SHP77 (cell line): ENCODE data around the gene PLEKHH1.
A peak's percentile ranks its signal among the peaks of the same experiment; 100 is the strongest.

Experiments
- DNase-seq, 2 experiments: peaks; one replicate each; lab custom pipeline; 2025; lab: John Stamatoyannopoulos, UW

Gene PLEKHH1

DNA sequence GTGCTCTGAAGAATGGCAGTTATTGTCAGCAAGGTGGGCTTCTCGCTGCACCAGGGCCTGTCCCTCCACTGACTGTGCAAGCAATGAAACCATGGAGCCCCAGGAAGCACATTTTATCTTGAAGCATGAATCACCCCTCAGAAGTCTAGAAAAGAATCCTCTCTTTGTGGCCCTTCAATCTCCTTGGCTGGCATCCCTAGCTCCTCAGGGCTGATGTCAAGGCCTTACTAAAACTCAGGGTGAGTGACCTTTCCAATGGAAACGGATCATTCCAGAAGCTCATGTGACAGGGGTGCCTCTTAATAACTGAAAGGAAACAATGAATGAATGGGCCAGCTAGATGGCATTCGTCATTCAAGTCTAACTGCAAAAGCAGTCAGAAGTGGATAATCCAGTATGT, 22.3 kb upstream of the PLEKHH1 start:
- DNase-seq, result no peak

DNA sequence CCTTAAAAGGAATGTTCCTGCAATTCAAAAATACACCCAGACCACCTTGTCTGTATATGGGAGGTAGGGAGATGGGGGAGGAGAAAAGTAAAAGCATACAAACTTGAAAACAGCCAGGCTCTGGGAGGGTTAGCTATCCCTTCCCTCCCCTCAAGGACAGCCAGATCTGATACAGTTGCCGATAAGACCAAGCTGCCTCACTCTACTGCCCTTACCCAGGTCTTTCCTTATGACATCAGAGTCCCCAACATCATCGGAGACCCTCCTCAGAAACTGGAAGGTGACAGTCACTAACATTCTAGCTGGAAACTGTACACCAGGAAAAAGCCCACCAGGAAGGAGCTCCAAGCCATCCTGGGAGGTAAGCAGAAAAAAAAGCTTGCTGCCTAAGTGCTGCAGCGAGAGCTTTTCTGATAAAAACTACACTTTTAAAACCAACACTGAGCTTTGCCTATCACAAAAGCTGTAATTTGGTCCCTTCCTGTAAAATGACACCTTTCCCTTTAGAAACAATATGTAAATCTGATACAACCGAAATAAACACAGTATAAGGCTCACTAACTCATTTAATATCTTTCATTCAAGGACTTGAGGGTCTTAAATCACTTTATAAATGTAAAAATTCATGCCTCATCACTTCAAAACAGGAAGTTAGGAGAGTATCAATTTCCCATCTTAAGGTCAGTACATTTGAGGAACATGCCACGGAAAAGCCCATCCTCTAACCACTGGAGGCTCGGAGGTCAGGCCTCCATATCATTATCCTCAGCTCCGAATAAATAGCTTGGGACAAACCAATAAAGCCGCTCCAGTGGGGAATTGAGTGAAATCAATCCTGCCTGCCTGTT, 20.4 kb upstream of the PLEKHH1 start:
- no peak for DNase-seq

DNA sequence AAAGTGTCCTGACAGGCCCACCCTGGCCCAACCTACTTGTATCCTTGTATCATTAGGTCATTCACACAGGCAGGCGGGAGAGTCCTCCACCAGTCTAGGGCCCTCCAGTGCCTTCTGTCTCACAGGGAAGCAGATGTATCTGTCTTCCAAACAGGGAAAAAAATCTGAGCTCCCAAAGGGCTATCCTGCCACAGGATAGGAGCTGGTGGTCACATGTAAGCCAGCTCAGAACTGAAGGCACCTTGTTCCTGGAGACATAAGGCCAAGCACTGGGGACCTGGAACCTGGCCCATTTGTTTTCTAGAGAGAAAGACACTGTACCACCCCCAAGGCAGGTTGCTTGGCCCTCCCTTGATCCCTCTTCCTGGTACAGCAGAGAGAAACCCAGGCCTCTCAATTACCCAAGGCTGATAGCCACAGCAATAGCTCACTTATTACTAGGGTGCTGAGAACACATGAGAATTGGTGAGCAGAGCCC, 19.4 kb upstream of the PLEKHH1 start:
- no peak for DNase-seq

DNA sequence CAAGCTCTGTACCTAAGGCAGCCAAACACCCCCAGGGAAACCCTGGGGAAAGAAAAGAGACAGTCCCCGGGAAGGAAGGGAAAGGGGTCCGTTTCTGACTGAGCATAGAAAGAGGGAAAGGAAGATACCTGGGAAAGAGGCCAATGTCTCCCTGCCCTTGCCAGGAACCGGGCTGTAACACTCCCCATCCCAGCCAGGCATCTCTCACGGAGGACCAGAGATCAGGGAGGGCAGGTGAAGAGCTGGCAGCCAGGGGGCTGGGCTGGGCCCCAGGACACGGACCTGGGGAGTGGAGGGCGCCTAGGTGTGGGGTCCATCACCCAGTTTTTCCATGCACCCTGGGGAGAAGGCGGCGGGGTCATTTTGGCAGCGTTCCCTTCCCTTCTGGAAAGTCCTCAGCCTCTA, 18.9 kb upstream of the PLEKHH1 start:
- no peak for DNase-seq

DNA sequence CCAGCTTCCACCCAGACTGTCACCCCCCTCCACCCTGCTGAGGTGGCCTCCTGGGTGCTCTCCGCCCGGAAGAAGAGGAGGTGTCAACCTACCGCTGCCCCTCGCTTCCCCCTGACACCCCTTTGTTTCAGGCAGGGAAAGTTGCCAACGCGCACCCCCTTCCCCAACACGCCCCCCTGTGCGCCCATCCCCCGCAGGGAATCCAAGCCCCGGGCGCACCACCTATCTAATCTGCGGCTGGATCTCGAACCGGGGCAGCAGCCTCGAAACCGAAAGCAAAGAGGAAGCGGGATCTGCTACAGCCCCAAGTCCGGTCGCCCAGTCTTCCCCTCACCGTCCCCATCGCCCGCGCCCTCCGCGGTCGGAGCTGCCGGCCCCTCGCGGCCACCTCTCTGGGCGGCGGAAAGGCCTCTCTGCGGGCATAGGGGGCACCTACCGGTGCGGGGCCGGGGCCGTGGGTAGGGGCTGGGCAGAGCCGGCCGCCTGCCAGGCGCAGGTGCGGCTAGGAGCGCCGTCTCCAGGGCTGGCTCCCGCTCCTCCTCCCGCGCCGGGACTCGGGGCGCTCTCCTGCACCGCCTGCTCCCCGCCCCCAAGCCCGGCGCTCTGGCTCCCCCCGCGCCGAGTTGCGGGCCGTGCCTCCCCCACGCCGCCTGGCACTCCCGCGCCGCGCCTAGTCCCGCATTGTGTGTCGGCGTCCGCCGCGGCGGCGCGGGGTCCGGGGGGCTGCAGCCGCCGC, 18.3 kb upstream of the PLEKHH1 start:
- DNase-seq, result no peak

DNA sequence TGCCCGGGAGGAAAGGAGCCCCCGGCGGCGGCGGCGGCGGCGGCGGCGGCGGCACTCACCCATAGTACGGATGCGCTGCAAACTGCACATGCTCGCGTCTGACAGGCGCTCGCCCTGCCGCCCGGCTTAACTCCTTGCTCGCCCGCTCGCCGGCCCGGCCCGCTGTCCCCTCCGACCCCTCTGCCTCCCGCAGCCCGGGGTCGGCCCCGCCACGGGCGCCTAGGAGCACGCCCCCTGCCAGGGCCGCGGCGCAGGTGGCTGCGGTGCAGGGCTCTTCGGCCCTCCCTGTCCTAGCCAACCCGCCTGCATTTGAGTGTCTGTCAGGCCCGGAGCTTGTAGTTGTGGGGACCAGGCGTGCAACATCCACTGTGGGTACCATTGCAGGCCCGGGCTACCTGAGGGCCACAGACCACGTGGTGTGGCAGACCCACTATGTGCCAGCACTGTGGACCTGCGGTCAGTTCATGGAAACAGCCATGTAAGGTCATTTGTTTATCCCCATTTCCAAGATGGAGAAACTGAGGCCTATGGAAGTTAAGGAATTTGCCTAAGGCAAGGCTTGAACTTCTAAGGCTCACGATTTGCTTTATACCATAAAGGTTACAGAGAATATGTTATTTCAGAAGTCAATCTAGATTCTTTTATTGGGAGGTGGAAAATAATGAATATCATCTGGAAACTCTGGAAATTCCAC, 17.6 kb upstream of the PLEKHH1 start:
- DNase-seq, result no peak

DNA sequence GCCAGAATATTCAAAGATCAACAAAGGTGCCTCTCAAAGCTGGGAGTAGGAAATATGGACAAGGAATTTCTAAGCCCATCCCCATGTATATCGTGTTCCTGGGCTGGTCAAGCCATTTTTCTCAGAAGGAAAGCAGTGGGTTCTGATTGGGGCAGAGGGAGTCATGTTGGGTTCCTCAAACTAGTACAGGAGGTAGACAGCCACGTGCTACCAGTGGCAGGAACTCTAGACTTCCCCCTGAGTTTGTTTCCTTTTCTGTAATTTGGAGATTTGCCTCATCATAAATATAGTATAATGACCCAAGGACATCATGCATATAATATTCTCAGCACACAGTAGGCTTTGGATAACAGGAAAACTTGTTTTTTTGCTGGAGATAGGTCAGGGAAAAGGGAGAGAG, 16.4 kb upstream of the PLEKHH1 start:
- DNase-seq, result no peak

DNA sequence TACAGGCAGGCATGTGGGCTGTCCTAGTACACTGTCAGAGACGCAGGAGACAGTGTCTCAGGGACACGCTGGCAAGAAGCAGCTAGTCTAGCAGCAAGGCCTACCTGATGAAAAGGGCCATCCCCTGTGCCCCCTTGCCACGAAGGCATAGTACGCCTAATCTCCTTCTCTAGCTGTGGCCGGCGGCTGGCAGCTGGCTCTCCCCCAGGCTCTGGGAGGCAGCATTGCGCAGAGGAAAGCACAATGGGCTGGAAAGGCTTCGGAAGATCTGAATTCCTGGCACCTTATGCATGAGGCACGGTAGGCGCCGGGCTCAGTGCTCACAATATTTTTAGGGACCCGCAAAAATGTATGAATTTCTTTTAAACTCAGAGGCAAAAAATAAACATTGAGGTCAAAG, 16.0 kb upstream of the PLEKHH1 start:
- peak in 1 of 2 experiments; percentile 40 for DNase-seq

DNA sequence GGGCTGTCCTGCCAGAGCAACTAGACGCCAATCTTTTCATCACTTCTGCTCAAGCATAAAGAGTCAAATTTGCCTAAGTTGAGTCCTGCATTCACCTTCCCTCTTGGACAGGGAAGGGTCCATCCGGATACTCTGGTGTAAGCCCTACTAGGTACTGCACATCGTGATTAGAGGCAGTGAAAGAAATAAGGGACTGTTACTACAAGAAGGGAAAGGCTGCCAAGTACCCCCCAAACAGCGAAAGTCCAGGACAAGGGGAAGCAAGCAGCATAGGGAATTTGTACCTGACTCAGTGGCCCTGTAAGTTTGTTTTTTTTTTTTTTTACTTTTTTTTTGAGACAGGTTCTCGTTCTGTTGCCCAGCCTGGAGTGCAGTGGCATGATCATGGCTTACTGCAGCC, 13.7 kb upstream of the PLEKHH1 start:
- DNase-seq, result no peak

DNA sequence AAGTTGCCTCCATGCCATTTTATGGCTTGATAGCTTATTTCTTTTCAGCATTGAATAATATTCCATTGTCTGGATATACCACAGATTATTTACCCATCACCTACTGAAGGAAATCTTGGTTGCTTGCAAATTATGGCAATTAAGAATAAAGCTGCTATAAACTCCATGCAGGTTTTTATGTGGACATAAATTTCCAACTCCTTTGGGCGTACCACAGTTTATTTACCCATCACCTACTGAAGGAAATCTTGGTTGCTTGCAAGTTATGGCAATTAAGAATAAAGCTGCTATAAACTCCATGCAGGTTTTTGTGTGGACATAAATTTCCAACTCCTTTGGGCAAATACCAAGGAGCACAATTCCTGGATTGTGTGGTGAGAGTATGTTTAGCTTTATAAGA, 12.6 kb upstream of the PLEKHH1 start:
- DNase-seq, result no peak

DNA sequence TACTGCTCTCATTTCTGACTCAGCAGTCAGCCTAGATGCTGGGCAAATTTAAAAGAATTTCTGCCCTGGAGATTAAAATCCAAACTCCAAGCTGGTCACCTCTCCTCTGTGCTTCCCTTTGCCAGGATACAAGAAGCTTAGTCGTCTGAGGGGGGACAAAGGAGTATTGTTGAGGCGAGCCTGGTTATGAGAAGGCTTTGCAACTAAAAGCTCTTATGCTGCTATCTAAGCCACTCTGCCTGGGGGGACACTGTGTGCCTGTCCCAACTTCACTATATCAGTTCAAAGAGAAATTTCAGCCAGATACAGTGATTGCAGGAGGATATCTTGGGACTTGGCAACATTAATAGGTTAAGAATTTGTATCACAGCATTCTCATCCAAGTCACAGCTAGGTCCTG, 10.8 kb upstream of the PLEKHH1 start:
- DNase-seq, result no peak

DNA sequence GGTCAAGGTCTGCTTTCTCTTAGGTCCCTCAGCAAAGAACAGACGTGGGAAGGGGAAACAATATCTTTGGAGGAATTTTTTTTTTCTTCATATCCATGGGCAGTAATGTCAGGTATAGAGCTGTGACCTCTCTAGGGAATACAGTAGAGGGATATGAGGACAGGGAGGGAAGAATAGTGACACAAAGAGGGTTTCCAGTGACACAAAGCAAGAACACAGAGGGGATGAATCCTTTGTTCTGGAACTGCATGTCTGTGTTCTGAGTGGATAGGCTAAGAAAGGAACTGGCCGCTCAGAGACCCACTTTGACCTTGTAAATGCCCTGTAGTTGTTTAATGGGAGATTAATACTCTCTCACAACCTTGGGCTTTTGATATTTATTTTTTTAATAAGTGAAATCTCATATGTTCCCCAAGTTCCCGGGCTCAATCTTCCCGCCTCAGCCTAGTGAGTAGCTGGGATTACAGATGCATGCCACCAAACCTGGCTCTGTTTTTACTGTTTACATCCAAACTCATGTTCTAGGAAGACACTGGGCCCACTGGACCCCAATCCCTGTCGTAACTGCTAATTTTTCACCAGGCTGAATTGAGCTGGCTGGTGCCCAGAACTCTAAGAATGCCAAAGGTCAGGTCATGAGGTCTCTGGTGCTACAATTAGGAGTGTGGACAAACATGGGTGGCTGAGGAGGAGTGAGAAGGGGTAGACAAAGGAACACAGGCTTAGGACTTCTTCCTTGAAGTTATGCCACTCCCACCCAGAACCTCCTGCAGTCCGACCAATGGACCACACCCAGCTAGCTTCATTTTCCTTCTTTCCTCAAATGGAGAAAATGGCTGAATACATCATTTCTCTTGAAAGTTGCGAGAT, 9.1 kb upstream of the PLEKHH1 start:
- no peak for DNase-seq

DNA sequence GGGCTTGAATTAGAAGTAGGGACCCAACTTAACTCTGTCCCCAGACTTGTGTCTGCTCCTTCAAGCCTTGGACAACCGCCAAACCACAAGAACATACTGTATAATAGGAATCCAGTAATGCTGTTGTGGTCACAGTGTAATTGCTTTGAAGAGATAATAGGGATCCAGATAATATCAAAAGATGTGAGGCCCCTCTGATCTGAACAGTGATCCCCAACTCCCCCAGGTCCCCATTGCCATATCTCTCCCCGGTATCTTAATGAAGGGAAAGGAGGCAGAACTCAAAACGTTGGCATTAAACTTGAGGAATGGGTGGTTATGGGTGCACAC, 8.5 kb upstream of the PLEKHH1 start:
- DNase-seq, result no peak

DNA sequence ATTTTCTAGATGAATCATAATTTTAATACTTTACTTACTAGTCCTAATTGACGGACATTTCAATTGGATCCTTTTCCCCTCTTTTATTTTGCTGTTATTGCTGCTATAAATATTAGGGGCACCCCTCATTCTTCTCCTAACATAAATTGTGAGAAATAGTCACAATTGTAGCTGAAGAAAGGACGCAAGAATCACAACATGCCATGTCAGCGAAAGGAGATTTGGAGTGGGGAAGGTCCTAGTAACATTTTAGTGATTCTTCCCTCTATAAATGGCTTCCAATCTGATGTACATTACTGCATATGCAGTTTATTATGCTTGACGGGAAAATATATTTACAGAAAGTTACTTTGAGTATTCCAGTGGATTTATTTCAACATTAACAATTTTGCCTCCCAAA, 7.7 kb upstream of the PLEKHH1 start:
- DNase-seq, result no peak

DNA sequence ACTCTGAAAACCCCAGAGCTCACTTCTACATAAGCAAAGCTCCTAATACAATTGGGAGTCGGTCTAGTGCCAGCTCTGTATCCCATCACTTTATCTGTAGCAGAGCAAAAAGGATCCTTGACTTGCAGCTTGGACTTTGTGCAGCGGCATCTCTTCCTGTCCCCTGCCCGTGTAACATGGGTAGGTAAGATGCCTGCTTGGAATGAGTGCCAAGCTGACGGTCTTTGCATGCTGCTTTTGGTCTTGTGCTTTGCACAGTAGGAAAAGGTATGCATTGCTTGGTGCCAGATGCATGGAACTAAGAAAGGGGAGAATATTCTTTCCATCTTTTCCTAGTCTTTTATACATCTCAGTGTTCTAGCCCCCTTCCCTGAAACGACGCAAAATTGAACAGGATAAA, 6.9 kb upstream of the PLEKHH1 start:
- DNase-seq, result no peak

DNA sequence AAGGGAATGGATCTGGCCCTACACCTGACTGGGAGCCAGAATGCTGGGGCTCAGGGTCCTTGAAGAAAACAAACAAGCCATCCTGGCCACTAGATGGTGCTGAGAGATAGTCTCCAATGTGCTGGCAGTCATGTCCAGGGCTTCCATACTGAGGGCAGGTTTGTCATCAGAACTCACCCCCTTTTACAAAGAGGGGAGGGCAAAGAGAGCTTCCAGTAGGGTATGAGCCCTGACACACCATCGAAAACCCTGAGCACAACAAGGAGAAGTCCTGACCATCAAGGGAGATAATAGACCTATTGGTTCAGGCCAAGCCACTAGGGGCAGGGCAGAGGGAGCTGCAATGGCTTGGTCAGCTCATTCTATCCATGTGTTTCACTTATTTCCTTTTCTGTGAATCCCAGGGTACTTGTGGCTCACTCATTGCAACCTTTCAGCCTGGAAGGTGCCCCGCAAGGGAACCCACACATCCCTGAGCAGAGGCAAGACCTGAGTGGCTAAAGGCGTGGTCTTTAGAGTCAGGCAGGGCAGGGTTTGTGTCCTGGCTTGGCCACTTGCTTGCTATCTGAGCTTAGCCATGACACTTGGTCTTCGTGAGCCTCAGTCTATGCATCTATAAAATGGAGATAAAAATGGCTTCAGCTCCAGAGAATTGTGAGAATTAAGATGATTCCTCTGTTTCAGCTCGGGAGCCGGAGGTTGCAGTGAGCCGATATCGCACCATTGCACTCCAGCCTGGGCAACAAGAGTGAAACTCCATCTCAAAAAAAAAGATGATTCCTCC, 6.2 kb upstream of the PLEKHH1 start:
- DNase-seq, result peak; percentile 59 to 63

DNA sequence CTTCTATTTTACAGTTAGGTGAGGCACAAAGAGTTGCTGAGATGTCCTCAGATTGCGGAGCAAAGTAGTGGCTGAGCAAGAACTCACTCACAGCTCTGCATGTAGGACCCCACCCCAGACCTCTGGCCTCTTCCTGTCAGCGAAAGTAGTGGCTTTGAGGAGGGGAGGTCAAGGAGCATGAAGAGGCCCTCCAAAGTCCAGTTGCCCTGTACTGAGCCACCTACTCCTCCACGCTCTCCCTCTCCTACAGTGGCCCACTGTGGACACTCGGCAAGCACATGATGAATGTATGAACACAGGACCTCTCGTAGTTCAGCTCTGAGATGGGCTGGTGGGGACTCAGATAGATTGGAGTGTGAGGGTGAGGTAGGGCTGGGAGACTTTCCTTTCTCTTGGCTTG, 5.3 kb upstream of the PLEKHH1 start:
- no peak for DNase-seq

DNA sequence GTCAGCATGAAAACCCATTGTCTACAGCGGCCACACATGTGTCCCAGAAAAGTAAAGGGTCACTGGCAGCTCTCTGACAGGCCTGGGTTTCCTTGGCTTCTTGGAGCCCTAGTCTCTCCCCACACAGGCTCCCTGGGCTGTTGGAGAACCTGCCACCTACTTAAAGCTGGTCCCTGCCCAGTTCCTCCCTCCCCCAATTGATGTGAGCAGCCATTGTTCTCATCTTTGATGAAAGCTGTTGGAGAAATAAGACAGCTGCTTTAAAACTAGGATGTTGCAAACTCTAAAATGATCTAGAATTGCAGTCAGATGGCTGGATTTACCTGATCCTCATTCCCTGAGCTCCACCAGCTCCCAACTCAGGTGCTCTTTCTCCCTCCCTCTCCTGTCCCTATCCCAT, 4.8 kb upstream of the PLEKHH1 start:
- DNase-seq, result no peak

DNA sequence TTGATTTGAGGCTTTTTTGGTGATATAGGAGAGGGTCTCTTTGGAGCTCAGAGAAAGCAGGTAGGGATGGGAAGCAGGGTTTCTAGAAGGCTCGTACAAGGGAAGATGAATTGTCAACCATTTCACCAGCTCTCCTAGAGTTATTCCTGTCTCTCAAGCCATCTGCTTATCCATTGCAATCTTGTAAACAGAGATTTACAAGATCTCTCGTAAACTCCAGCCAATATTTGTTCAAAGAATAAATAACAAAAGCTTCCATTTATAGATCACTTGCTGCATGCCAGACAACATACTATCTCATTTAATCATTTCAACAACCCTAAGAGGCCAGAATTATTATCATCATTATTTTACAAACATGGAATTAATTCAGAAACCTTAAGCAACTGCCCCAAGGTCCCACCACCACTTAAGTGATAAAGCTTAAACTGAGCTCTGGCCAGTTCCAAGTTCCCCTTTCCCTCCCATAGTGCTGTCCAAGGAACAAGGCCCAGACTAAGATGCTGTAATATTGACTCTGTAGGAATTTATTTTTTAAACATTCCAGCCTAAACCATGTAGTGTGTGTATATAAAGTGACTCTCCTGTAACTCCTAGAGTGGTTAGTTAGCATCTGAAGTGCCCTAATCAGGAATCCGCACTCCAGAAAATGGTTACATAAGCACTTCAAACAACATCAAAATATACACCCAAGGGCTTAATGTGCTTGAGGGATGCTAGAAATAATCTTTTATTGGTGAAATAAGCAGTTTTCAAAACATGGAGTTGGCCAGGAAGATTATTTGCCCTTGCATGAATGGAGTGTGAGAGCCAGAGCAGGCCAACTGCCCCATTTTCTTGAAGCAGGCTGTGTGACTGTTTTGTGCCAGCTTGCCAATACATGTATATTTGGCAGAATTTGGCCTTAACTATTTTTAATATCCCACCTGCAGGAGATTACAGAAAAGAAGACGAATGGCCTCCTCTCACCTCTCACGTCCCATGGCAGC, 2.8 kb upstream of the PLEKHH1 start:
- no peak for DNase-seq

DNA sequence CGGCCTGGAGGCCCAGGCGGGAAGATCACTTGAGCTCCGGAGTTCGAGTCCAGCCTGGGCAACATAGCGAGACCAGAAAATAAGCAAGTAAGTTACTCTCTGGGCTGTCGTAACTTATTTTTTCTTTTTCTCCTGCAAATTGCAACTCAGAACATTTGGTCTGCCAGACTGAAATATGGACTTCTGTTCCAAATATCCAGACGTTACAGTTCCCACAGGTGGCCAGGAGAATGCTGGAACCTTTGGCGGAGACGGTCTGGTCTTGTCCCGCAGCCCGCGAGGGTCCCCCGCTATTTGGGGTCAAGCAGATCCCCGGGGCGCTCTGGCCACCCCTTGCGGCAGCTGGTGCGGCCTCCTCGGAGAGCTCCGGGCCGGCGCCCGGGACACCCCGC, 488 bp upstream of the PLEKHH1 start:
- DNase-seq, result no peak
